Stimulated activated CD8-positive, alpha-beta memory T cell treated with anti-CD3 and anti-CD28 coated beads, Interleukin-4, amount 100 ng/mL, for 1 hour (primary cell): ENCODE measurements around the gene RANBP17.

Experiments used
- DNase-seq, 2 donors: peaks; one replicate each; pipeline ENCODE4 v3.0.0-alpha.2; 2020; ENCODE audit warnings: low read depth in 2 of 2, low spot score in 1 of 2

RANBP17 gene

GRCh38 chr5:171226864-171227263 lies 365.0 kb downstream of the RANBP17 start:
- DNase-seq = no peak

- DNase-seq = no peak
Observed at GRCh38 chr5:171236651-171237050, 374.8 kb downstream of the RANBP17 start.

GRCh38 chr5:171242521-171242920 lies 380.7 kb downstream of the RANBP17 start:
- no peak for DNase-seq

GRCh38 chr5:171246231-171246630 lies 384.4 kb downstream of the RANBP17 start:
- no peak for DNase-seq

GRCh38 chr5:171249460-171249859 lies 387.6 kb downstream of the RANBP17 start:
- DNase-seq = no peak

- no peak for DNase-seq
Observed at GRCh38 chr5:171250738-171251137, 388.9 kb downstream of the RANBP17 start.

GRCh38 chr5:171251519-171251918 lies 389.7 kb downstream of the RANBP17 start:
- no peak for DNase-seq

- DNase-seq = no peak
Observed at GRCh38 chr5:171252674-171253073, 390.9 kb downstream of the RANBP17 start.

GRCh38 chr5:171258737-171259415 lies 397.1 kb downstream of the RANBP17 start:
- DNase-seq = no peak

GRCh38 chr5:171261361-171261760 lies 399.5 kb downstream of the RANBP17 start:
- no peak for DNase-seq

- no peak for DNase-seq
Observed at GRCh38 chr5:171261904-171262303, 400.1 kb downstream of the RANBP17 start.

GRCh38 chr5:171263181-171263580 lies 401.4 kb downstream of the RANBP17 start:
- DNase-seq = no peak

- DNase-seq = no peak
Observed at GRCh38 chr5:171264843-171265242, 403.0 kb downstream of the RANBP17 start.

- no peak for DNase-seq
Observed at GRCh38 chr5:171268700-171269620, 407.1 kb downstream of the RANBP17 start.

- DNase-seq = no peak
Observed at GRCh38 chr5:171269717-171270116, 407.9 kb downstream of the RANBP17 start.

- DNase-seq = no peak
Observed at GRCh38 chr5:171270136-171270535, 408.3 kb downstream of the RANBP17 start.

- DNase-seq = no peak
Observed at GRCh38 chr5:171271798-171272197, 410.0 kb downstream of the RANBP17 start.

- no peak for DNase-seq
Observed at GRCh38 chr5:171272996-171273970, 411.5 kb downstream of the RANBP17 start.

- no peak for DNase-seq
Observed at GRCh38 chr5:171275841-171276544, 414.2 kb downstream of the RANBP17 start.

GRCh38 chr5:171283753-171284152 lies 421.9 kb downstream of the RANBP17 start:
- no peak for DNase-seq

GRCh38 chr5:171285465-171285864 lies 423.6 kb downstream of the RANBP17 start:
- no peak for DNase-seq
